Mononuclear cell (primary cell): ENCODE measurements around the gene HPS1. TPM values are rescaled to one million over a fixed set of nuclear protein-coding genes. Genes with fewer than 3 reads are reported as not detected.

Experiments used
- H3K27me3 ChIP-seq: 2 replicates; pipeline ENCODE4 v1.6.0; 2011; ENCODE audit warnings: low read length, control low read depth; ENCODE audit not compliant: insufficient read depth
- H3K4me1 ChIP-seq: 2 replicates; pipeline ENCODE4 v1.5.1; 2011; ENCODE audit warnings: mild to moderate bottlenecking, low read length, control low read depth; ENCODE audit not compliant: insufficient read depth
- H3K4me3 ChIP-seq: 2 replicates; pipeline ENCODE4 v1.5.1; 2011; ENCODE audit warnings: mild to moderate bottlenecking, low read length, moderate library complexity
- H3K9me3 ChIP-seq: 2 replicates; pipeline ENCODE4 v1.5.1; 2011; ENCODE audit warnings: low read depth, mild to moderate bottlenecking, control low read depth, low read length
- total RNA-seq: library from RNA; depleted of rRNA; stranded (reverse); fragments of >200 nt; gene quantifications from one replicate; pipeline ENCODE4 v1.2.3, GENCODE V29; 2012

HPS1 gene
- total RNA-seq, result 46.6 TPM

- Histone ChIP-seq H3K4me3 (peak within 1 kb of the TSS; percentile 53), H3K27me3 (peaks cover 5% of the 10 kb centered on the region), H3K4me1 (peaks cover 27% of the 10 kb centered on the region)
Measured at GRCh38 chr10:98446661-98447221, at the start of gene HPS1. Gene HPS1 (minus strand): TSS chr10:98446935. CDS start chr10:98443240, 3,695 bp downstream.

DNA sequence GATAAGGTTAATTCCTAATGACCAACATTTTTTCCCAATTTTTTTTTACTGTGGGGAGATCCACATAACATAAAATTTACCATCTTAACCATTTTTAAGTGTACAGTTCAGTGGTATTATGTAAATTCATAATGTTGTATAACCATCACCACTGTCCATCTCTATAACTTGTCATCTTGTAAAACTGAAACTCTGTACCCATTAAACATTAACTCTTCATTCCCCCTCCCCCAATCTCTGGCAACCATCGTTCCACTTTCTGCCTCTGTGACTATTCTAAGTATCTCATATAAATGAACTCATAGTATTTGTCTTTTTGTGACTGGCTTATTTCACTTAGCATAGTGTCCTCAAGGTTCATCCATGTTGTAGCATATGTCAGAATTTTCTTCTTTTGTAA, 46.0 kb upstream of the HPS1 start:
- Histone ChIP-seq H3K4me1 (no peaks in the 10 kb centered on the region), H3K27me3 (peaks cover 14% of the 10 kb centered on the region), H3K4me3 (no peak overlapping the region), H3K9me3 (peaks cover 19% of the 10 kb centered on the region)

More at GRCh38 chr10:98446661-98447221, at the start of gene HPS1:
- no peaks in the 10 kb centered on the region for H3K9me3 ChIP-seq

DNA sequence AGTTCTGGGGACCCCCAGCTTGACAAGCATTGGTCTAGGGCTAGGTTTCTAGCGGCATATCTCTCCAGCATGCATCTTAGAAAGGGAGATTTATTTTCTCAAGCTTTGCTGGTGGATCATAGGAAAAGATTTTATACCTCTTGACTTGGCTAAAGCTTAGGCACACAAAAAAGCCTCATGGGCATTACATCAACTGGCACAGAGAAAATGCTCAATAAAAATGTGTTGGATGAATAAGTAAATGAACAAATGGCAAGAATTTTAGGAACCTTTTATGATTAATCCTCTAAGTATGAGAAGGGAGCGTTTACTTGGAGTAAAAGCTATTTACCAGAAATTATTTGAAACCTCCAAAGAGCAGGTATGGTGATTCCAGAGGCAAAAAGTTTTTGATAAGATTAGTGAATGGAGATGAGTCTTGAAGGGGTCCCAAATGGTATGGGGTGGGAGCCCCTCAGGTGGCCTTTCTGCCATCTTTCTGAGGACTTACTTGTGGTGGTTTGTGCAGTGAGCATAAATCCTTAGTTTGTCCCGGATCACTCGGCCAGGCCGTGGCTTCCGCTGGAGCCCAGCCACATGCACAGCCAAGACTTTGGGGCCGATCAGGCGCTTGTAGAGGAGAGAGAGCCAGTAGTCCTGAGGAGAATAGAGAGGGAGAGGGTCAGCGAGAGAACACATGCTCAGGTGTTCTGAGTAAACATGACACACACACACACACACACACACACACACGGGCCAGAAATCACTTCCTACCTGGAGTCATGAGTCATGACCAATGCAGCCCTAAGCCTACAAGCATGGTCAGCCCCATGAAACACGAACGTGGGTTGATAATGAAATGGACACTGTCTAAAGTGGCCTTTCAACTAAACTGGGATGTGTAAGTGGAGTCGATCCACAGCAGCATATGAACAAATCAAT, 43.1 kb upstream of the HPS1 start:
- Histone ChIP-seq H3K9me3 (peaks cover 2% of the 10 kb centered on the region), H3K27me3 (peaks cover under 1% of the 10 kb centered on the region), H3K4me3 (no peak overlapping the region), H3K4me1 (no peaks in the 10 kb centered on the region)

DNA sequence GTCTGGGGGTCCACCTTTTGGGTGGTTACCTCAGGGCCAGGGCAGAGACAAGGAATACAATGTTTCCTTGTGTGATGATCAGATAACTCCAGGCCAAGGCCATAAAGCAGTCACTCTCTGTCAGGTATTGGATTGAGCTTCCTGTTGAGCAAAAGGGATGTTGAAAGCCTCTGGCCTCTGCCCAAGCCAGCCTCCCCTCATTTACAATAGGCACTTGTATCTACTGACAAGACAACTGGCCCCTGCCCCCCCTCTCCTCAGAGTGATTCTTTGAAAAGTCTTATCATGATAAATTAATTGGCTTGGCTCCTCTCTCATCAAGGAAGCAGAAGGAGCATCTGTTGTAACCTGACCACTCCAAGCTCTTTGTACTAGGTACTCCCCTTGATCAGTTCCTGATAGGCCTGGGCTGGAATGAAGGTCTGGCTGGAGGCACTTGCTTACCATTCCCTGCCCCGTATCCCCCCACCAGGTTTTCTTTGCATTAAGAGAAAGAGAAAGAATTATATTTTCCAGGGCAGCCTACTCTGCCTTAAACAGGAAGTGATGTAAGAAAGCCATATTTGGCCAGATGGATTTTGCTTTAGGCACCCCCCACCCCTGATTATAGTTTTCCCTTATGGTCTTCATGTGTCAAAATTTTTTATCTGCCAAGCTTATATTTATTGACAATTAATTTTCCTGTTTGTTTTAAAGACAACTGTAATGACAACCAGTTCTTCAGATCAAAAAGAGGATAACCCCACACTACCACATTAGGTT, 42.1 kb upstream of the HPS1 start:
- H3K4me1 ChIP-seq, result no peaks in the 10 kb centered on the region
- no peak overlapping the region for H3K4me3 ChIP-seq
- H3K27me3 ChIP-seq, result no peaks in the 10 kb centered on the region
- no peaks in the 10 kb centered on the region for H3K9me3 ChIP-seq

DNA sequence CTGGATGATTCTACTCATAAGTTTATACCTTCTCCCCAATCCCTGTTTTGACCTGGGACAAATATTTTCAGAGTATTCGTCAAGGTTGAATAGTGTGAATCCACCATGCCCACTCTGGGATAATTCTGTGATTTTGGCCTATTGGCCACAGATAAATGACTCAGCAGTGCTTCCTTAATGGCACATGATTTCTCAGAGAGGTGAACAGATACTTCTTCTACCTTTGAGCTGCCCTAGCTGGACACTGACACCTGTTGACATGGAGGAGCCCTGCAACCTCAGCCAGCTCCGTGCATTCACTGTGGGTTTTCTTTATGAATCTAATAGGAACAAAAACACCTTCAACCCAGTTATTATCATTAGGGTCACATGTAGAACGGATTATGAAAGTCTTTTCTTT, 40.9 kb upstream of the HPS1 start:
- Histone ChIP-seq H3K4me3 (no peak overlapping the region), H3K4me1 (no peaks in the 10 kb centered on the region), H3K27me3 (no peaks in the 10 kb centered on the region), H3K9me3 (no peaks in the 10 kb centered on the region)

- Histone ChIP-seq H3K27me3 (no peaks in the 10 kb centered on the region), H3K4me1 (no peaks in the 10 kb centered on the region), H3K4me3 (no peak overlapping the region), H3K9me3 (no peaks in the 10 kb centered on the region)
Measured at GRCh38 chr10:98486421-98486820, 39.7 kb upstream of the HPS1 start.

GRCh38 chr10:98485959-98486358, 39.2 kb upstream of the HPS1 start:
- no peaks in the 10 kb centered on the region for H3K4me1 ChIP-seq
- no peak overlapping the region for H3K4me3 ChIP-seq
- H3K9me3 ChIP-seq, result no peaks in the 10 kb centered on the region
- H3K27me3 ChIP-seq, result no peaks in the 10 kb centered on the region

DNA sequence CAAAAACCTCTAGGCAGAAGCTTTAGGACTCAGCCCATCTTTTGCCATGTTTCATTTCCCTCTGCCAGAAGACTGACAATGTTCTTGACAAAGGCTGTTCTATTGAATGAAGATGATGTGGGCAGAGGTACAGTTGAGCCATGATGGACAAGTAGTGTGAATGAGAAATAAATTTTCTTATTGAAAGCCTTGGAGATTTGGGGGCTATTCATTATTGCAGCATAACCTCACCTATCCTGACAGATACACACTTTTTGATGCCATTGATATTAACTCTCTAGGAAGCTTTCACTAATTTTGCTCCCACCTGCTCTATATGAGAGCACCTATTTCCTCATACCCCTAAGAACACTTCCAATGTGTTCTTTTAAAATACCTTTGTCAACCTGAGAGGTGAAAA, 36.9 kb upstream of the HPS1 start:
- no peaks in the 10 kb centered on the region for H3K27me3 ChIP-seq

DNA sequence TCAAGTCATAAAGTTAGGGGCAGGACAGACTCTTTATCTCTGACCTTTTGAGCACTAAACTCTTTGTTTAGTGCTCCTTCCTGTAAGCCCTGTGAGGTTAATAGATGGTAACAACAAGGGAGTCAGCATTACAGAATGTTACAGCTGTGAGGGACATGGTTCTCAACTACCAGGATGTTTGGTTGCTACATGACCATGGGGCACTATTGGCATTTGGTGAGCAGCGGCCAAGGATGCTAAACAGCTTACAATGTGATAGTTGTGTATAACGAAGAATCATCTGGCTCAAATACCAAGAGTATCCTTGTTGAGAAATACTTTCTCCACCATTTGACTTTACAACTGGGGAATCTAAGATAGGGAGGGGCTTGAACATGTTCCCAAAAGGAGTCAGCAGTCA, 35.4 kb upstream of the HPS1 start:
- Histone ChIP-seq H3K4me1 (no peaks in the 10 kb centered on the region), H3K9me3 (no peaks in the 10 kb centered on the region), H3K27me3 (no peaks in the 10 kb centered on the region), H3K4me3 (no peak overlapping the region)

More for the DNA sequence above, 36.9 kb upstream of the HPS1 start:
- Histone ChIP-seq H3K4me1 (no peaks in the 10 kb centered on the region), H3K9me3 (no peaks in the 10 kb centered on the region), H3K4me3 (no peak overlapping the region)

- Histone ChIP-seq H3K4me1 (no peaks in the 10 kb centered on the region), H3K9me3 (no peaks in the 10 kb centered on the region), H3K4me3 (no peak overlapping the region)
Measured at GRCh38 chr10:98481404-98481945, 34.7 kb upstream of the HPS1 start.

DNA sequence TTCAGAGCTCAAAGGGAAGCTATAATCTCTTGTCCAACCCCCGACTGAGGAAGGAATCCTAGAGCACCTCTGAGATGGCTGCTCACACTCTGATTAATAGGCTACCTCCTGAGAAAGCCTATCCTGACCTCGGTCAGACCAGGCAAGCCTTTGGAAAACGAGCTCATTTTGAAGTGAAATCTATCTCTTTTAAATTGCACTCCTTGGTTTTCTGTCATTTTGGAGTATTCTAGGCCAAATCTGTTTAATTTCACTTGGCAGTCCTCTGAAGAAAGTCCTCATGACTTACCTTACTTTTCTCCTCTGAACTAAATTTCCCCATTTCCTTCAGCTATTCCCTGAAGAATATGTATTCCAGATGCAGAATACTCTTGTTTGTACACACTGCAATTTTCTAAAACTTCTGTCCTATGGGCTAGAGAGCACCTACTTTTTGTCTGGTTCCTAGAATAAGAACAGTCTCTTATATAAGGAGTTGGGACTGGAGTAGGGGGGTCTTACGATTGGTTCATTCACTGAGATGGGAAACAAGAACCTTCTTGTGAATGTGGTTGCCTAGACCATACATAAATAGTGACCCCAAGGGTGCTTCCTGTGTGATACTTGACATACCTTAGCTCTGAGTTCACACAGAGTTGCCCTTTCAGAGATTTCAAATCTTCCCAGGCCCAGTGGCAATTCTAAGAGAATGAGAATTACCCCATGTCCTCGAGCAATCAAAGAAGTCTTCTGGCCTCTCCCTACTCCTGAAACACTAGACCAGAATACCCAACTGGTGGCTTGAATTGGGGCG, 31.9 kb upstream of the HPS1 start:
- Histone ChIP-seq H3K9me3 (no peaks in the 10 kb centered on the region), H3K4me3 (no peak overlapping the region), H3K27me3 (no peaks in the 10 kb centered on the region), H3K4me1 (no peaks in the 10 kb centered on the region)

More at GRCh38 chr10:98481404-98481945, 34.7 kb upstream of the HPS1 start:
- H3K27me3 ChIP-seq, result no peaks in the 10 kb centered on the region

GRCh38 chr10:98477861-98478260, 31.1 kb upstream of the HPS1 start:
- no peak overlapping the region for H3K4me3 ChIP-seq
- H3K27me3 ChIP-seq, result no peaks in the 10 kb centered on the region
- no peaks in the 10 kb centered on the region for H3K4me1 ChIP-seq
- H3K9me3 ChIP-seq, result no peaks in the 10 kb centered on the region

GRCh38 chr10:98474628-98475027, 27.9 kb upstream of the HPS1 start:
- Histone ChIP-seq H3K27me3 (no peaks in the 10 kb centered on the region), H3K4me3 (no peak overlapping the region), H3K4me1 (no peaks in the 10 kb centered on the region), H3K9me3 (no peaks in the 10 kb centered on the region)

- H3K9me3 ChIP-seq, result no peaks in the 10 kb centered on the region
- peaks cover 8% of the 10 kb centered on the region for H3K4me1 ChIP-seq
- H3K4me3 ChIP-seq, result no peak overlapping the region
- H3K27me3 ChIP-seq, result peaks cover 9% of the 10 kb centered on the region
Measured at GRCh38 chr10:98472196-98472595, 25.5 kb upstream of the HPS1 start.
